Coronary artery (tissue), 2 donors: Measurements from ENCODE around the gene CHMP2B.
A peak's percentile ranks its signal among the peaks of the same experiment; 100 is the strongest.
"Not testable (repeated sequence)": the region's sequence is repeated elsewhere in the genome, so short reads cannot be mapped to it uniquely, and the experiment has no call there.

Source experiments
- DNase-seq: peaks from one replicate; pipeline ENCODE4 v3.0.0-alpha.2; 2017; ENCODE audit warnings: low spot score
- H3K27ac ChIP-seq, 2 donors: fragments of 200-600 bp; sonication (generic); one replicate each; pipeline ENCODE4 v1.5.1; 2016 to 2019
- H3K4me3 ChIP-seq: fragments of 200-600 bp; sonication (generic); 2 replicates; pipeline ENCODE4 v1.5.1; 2016; ENCODE audit warnings: mild to moderate bottlenecking, moderate library complexity
- CTCF ChIP-seq: fragments of 200-600 bp; sonication (generic); IDR thresholded peaks from one replicate; pipeline ENCODE4 v1.5.1; 2019; ENCODE audit warnings: antibody characterized with exemption

CHMP2B gene

GRCh38 chr3:87227835-87228144, 681 bp downstream of the CHMP2B start:
- Histone ChIP-seq H3K4me3 (peak overlapping the region; percentile 97), H3K27ac (peak overlapping the region; percentile 93 to 98)
- no peak for TF ChIP-seq CTCF
- no peak for DNase-seq

GRCh38 chr3:87228316-87228715, 1.2 kb downstream of the CHMP2B start:
- TF ChIP-seq CTCF: no peak
- Histone ChIP-seq H3K4me3 (peak overlapping the region; percentile 97), H3K27ac (no peak overlapping the region)
- DNase-seq: no peak

- no peak overlapping the region for H3K27ac ChIP-seq
- H3K4me3 ChIP-seq: peak overlapping the region; percentile 97
- no peak for TF ChIP-seq CTCF
- DNase-seq: no peak
These were observed 2.0 kb downstream of the CHMP2B start for GRCh38 chr3:87229113-87229512.

GRCh38 chr3:87233805-87234204, 6.7 kb downstream of the CHMP2B start:
- Histone ChIP-seq H3K4me3 (no peak overlapping the region), H3K27ac (no peak overlapping the region)
- TF ChIP-seq CTCF: no peak
- no peak for DNase-seq

- Histone ChIP-seq H3K27ac (no peak overlapping the region), H3K4me3 (no peak overlapping the region)
- DNase-seq: no peak
- no peak for TF ChIP-seq CTCF
These were observed 9.0 kb downstream of the CHMP2B start for GRCh38 chr3:87236093-87236492.

GRCh38 chr3:87246662-87247429, 19.7 kb downstream of the CHMP2B start:
- no peak for DNase-seq
- no peak for TF ChIP-seq CTCF
- no peak overlapping the region for H3K4me3 ChIP-seq
- H3K27ac ChIP-seq: no peak overlapping the region

GRCh38 chr3:87247430-87247773, 20.3 kb downstream of the CHMP2B start:
- Histone ChIP-seq H3K4me3 (no peak overlapping the region), H3K27ac (no peak overlapping the region)
- no peak for TF ChIP-seq CTCF
- DNase-seq: no peak

- H3K27ac ChIP-seq, H3K4me3 ChIP-seq, DNase-seq: not testable (repeated sequence)
These were observed 21.1 kb downstream of the CHMP2B start for GRCh38 chr3:87248231-87248630.
